ENCODE measurements around the gene MERTK. TPM values are rescaled to one million over a fixed set of nuclear protein-coding genes. Genes with fewer than 3 reads are reported as not detected.
"Not testable (repeated sequence)": the region's sequence is repeated elsewhere in the genome, so short reads cannot be mapped to it uniquely, and the experiment has no call there.

MERTK gene
- total RNA-seq, 4 donors from 2014 or later: 13.2 to 47.4 (median 32.3) TPM

GRCh38 chr2:111910609-111911277 is 12.3 kb downstream of the MERTK start:
- WGBS, 2 donors (ENCODE audit: low coverage in 1 of 2): 43 to 75% methylated on average over 1 to 2 of the region's 2 CpGs
- H3K9me3 ChIP-seq: no peaks in the 10 kb centered on the region
- ATAC-seq: no peak
- no peaks in the 10 kb centered on the region for H3K36me3 ChIP-seq
- TF ChIP-seq CTCF (IDR thresholded peaks at IDR 0.05) (no peak), POLR2AphosphoS5 (IDR thresholded peaks at IDR 0.05) (no peak), POLR2A (IDR thresholded peaks at IDR 0.05) (no peak), EP300 (IDR thresholded peaks at IDR 0.05) (no peak)
- no peak overlapping the region for H3K4me3 ChIP-seq
- no peaks in the 10 kb centered on the region for H3K27me3 ChIP-seq
- peaks cover 0 to 57% (median 4%) of the 10 kb centered on the region in 3 donors for H3K4me1 ChIP-seq
- H3K27ac ChIP-seq: peak overlapping the region in 2 of 4 donors; percentile 40 to 72

DNA sequence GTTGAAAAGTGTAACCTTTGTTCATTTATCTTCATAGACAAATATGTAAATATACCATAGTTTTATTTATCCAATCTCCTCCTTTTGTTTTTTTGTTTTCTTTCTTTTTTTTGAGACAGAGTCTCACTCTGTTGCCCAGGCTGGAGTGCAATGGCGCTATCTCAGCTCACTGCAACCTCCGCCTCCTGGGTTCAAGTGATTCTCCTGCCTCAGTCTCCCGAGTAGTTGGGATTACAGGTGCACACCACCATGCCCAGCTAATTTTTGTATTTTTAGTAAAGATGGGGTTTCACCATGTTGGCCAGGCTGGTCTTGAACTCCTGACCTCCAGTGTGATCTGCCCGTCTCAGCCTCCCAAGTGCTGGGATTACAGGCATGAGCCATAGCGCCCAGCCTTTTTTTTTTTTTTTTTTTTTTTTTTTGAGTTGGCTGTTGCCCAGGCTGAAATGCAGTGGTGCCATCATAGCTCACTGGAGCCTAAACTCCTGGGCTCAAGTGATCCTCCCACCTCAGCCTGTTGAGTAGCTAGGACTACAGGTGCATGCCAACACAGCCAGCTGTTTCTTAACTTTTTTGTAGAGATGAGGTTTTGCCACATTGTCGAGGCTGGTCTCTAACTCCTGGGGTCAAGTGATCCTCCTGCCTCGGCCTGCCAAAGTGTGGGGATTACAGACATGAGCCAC is 13.0 kb downstream of the MERTK start:
- Histone ChIP-seq H3K4me1 (peaks cover 0 to 50% (median 4%) of the 10 kb centered on the region in 3 donors), H3K27ac (peak overlapping the region in 1 of 4 donors; percentile 56)
- not testable (repeated sequence) for H3K4me3 ChIP-seq, H3K27me3 ChIP-seq, H3K9me3 ChIP-seq, H3K36me3 ChIP-seq, ATAC-seq
- 89 to 100% methylated on average over 2 to 6 of the region's 7 CpGs for WGBS, 2 donors (ENCODE audit: low coverage in 1 of 2)

GRCh38 chr2:111912547-111912946 is 14.1 kb downstream of the MERTK start:
- peaks cover 0 to 39% (median 4%) of the 10 kb centered on the region in 3 donors for H3K4me1 ChIP-seq
- H3K9me3 ChIP-seq: no peaks in the 10 kb centered on the region
- WGBS, 2 donors (ENCODE audit: low coverage in 1 of 2): 100% methylated on average over 1 of the region's 2 CpGs
- ATAC-seq: no peak
- no peak for TF ChIP-seq POLR2AphosphoS5 (IDR thresholded peaks at IDR 0.05)
- TF ChIP-seq POLR2A (IDR thresholded peaks at IDR 0.05): no peak
- TF ChIP-seq EP300 (IDR thresholded peaks at IDR 0.05): no peak
- no peak for TF ChIP-seq CTCF (IDR thresholded peaks at IDR 0.05)
- H3K4me3 ChIP-seq: no peak overlapping the region
- H3K27ac ChIP-seq: no peak overlapping the region
- no peaks in the 10 kb centered on the region for H3K27me3 ChIP-seq
- peaks cover 0 to 11% of the 10 kb centered on the region in 2 donors for H3K36me3 ChIP-seq

DNA sequence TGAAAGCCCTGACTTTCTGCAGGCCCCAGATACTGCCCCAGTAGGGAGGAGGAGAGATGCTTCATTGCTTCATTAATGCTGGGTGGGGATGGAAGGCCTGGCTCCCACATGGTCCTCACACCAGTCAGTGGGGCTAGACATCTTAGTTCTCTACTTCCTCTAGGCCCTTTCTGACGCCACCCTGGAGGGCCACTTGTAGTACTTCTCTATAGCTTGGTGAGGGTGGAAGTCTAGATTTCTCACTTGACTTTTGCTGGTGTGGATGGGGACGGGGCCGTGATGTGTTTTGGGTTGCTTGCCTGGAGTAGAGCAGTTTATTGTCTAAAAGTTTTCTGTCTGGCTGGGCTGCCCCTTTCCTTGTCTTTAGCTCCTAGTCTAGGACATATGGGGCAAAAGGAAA is 18.7 kb downstream of the MERTK start:
- no peak overlapping the region for H3K4me3 ChIP-seq
- TF ChIP-seq EP300 (IDR thresholded peaks at IDR 0.05) (no peak), POLR2AphosphoS5 (IDR thresholded peaks at IDR 0.05) (no peak), CTCF (IDR thresholded peaks at IDR 0.05) (no peak), POLR2A (IDR thresholded peaks at IDR 0.05) (no peak)
- no peaks in the 10 kb centered on the region for H3K27me3 ChIP-seq
- no peak overlapping the region for H3K27ac ChIP-seq
- no peaks in the 10 kb centered on the region for H3K9me3 ChIP-seq
- no peak for ATAC-seq
- H3K4me1 ChIP-seq: peaks cover 0 to 15% (median 0%) of the 10 kb centered on the region in 3 donors
- WGBS, 2 donors (ENCODE audit: low coverage in 1 of 2): 67 to 100% methylated on average over 3 of the region's 3 CpGs
- peaks cover 0 to 11% of the 10 kb centered on the region in 2 donors for H3K36me3 ChIP-seq

GRCh38 chr2:111918383-111918806 is 20.0 kb downstream of the MERTK start:
- TF ChIP-seq EP300 (IDR thresholded peaks at IDR 0.05) (no peak), CTCF (IDR thresholded peaks at IDR 0.05) (no peak), POLR2A (IDR thresholded peaks at IDR 0.05) (no peak), POLR2AphosphoS5 (IDR thresholded peaks at IDR 0.05) (no peak)
- H3K4me1 ChIP-seq: peaks cover 0 to 15% (median 0%) of the 10 kb centered on the region in 3 donors
- ATAC-seq: no peak
- WGBS, 2 donors (ENCODE audit: low coverage in 1 of 2): no CpG with 5 or more reads among the region's 1 CpG
- H3K36me3 ChIP-seq: peaks cover 0 to 24% of the 10 kb centered on the region in 2 donors
- H3K9me3 ChIP-seq: no peaks in the 10 kb centered on the region
- no peaks in the 10 kb centered on the region for H3K27me3 ChIP-seq
- no peak overlapping the region for H3K4me3 ChIP-seq
- no peak overlapping the region for H3K27ac ChIP-seq

All from gastroesophageal sphincter (tissue), 4 donors.